Measurements from ENCODE around the gene EZH2.

EZH2 gene
- 22.2 to 197 (median 104) reads per million in 9 experiments for total RNA-seq

- Mint-ChIP-seq H3K36me3 (ENCODE audit: insufficient read depth) (peaks cover 22% of the 10 kb centered on the region), H3K4me3 (peak within 1 kb of the TSS; percentile 88 to 91), H3K27ac (peak within 1 kb of the TSS; percentile 93 to 94), H3K4me1 (ENCODE audit: low read depth in 2 of 2) (peaks cover 5 to 13% of the 10 kb centered on the region in 2 donors), H3K27me3 (no peaks in the 10 kb centered on the region), H3K9me3 (no peaks in the 10 kb centered on the region)
- DNase-seq = no peak
- peak; percentile 18 for ATAC-seq (replicated peaks)
Measured at GRCh38 chr7:148884049-148884298, at the start of gene EZH2. EZH2 (minus strand) TSS chr7:148884291; CDS start chr7:148847298, 36,993 bp downstream.

GRCh38 chr7:148931470-148931869 is 47.4 kb upstream of the EZH2 start:
- Mint-ChIP-seq H3K4me1 (ENCODE audit: low read depth in 2 of 2) (no peaks in the 10 kb centered on the region), H3K9me3 (no peaks in the 10 kb centered on the region), H3K4me3 (no peak overlapping the region), H3K27me3 (no peaks in the 10 kb centered on the region), H3K36me3 (ENCODE audit: insufficient read depth) (no peaks in the 10 kb centered on the region), H3K27ac (no peak overlapping the region)
- ATAC-seq (replicated peaks) = no peak
- DNase-seq = no peak

DNA sequence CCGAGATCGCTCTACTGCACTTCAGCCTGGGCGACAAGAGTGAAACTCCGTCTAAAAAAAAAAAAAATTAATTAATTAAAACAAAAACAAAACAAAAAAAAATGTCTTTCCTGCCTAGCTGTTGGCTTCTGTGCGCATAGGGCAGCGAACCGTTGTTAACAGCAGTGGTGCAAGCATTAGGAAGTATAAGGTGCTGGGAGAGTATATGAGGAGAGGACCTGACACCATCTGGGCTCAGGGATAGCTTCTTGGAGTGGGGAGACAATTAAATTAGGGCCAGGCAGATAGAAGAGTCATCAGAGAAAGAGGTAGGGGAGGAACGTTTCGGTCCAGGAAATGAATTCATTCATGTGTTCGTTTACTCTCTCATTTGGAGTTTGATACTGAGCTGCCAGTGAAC is 46.2 kb upstream of the EZH2 start:
- Mint-ChIP-seq H3K36me3 (ENCODE audit: insufficient read depth) (no peaks in the 10 kb centered on the region), H3K27ac (no peak overlapping the region), H3K27me3 (no peaks in the 10 kb centered on the region), H3K4me3 (no peak overlapping the region), H3K9me3 (no peaks in the 10 kb centered on the region), H3K4me1 (ENCODE audit: low read depth in 2 of 2) (no peaks in the 10 kb centered on the region)
- no peak for ATAC-seq (replicated peaks)
- DNase-seq = no peak

DNA sequence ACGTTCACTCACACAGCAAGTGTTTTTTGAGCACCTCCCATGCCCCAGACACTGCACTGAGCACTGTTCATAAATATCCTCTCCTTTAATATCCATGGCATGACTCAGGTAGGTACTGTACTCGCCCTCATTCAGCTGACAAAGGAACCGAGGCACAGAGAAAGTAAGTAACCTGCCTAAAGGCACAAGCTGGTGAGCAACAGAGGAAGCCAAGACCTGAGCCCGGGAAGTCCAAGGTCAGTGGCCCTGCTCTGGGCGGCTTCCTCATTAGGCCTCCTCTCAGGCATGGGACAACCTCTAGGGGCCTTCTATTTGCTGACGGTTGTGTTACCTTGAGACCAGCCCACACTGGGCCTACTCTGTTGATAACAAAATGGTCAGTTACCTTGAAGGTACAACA is 45.1 kb upstream of the EZH2 start:
- H3K4me3 Mint-ChIP-seq = no peak overlapping the region
- no peaks in the 10 kb centered on the region for H3K27me3 Mint-ChIP-seq
- DNase-seq = no peak
- H3K4me1 Mint-ChIP-seq (ENCODE audit: low read depth in 2 of 2) = no peaks in the 10 kb centered on the region
- no peaks in the 10 kb centered on the region for H3K9me3 Mint-ChIP-seq
- H3K27ac Mint-ChIP-seq = no peak overlapping the region
- ATAC-seq (replicated peaks) = no peak
- no peaks in the 10 kb centered on the region for H3K36me3 Mint-ChIP-seq (ENCODE audit: insufficient read depth)

GRCh38 chr7:148927123-148928045 is 43.3 kb upstream of the EZH2 start:
- Mint-ChIP-seq H3K9me3 (no peaks in the 10 kb centered on the region), H3K36me3 (ENCODE audit: insufficient read depth) (no peaks in the 10 kb centered on the region), H3K4me3 (no peak overlapping the region), H3K4me1 (ENCODE audit: low read depth in 2 of 2) (no peaks in the 10 kb centered on the region), H3K27me3 (no peaks in the 10 kb centered on the region), H3K27ac (no peak overlapping the region)
- ATAC-seq (replicated peaks) (no peak), DNase-seq (no peak)

DNA sequence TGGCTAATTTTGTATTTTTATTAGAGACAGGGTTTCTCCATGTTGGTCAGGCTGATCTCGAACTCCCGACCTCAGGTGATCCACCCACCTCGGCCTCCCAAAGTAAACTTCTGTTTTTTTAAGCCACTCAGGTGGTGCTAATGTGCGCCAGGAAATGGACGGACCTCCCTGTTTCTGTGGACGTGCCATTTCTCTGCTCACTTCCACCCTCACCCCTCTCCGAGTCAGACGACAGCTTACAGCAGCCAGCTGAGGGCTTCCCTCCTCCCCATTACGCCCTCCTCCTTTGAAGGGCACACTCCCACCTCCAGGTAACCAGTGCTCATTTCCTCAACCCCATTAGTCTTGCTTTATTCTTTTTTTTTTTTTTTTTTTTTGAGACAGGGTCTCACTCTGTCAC is 41.7 kb upstream of the EZH2 start:
- H3K9me3 Mint-ChIP-seq = no peaks in the 10 kb centered on the region
- H3K27me3 Mint-ChIP-seq = no peaks in the 10 kb centered on the region
- no peak for ATAC-seq (replicated peaks)
- peaks cover 8% of the 10 kb centered on the region in 2 donors for H3K4me1 Mint-ChIP-seq (ENCODE audit: low read depth in 2 of 2)
- no peak for DNase-seq
- no peak overlapping the region for H3K4me3 Mint-ChIP-seq
- no peaks in the 10 kb centered on the region for H3K36me3 Mint-ChIP-seq (ENCODE audit: insufficient read depth)
- no peak overlapping the region for H3K27ac Mint-ChIP-seq

DNA sequence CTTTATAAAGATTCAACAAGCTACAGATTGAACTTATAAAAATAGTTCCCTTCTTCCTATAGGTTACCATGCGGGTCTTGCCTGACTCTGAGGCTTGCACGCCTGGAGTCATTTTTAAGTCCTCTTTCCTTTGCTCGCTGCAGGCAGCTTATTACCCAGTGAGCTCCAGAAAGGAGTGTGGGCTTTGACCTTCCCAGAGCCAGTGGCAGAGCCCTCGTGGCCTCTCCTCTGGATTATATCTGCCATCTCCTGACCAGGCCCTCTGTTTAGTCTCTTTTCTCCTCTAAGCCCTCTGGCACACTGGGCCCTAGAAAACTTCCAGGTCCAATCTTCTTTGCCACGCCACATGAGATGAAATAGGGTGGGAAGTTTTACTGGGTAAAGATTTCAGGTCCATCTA is 39.9 kb upstream of the EZH2 start:
- H3K9me3 Mint-ChIP-seq = no peaks in the 10 kb centered on the region
- H3K4me1 Mint-ChIP-seq (ENCODE audit: low read depth in 2 of 2) = peaks cover 10% of the 10 kb centered on the region in 2 donors
- H3K27ac Mint-ChIP-seq = no peak overlapping the region
- no peaks in the 10 kb centered on the region for H3K27me3 Mint-ChIP-seq
- DNase-seq (no peak), ATAC-seq (replicated peaks) (no peak)
- no peak overlapping the region for H3K4me3 Mint-ChIP-seq
- no peaks in the 10 kb centered on the region for H3K36me3 Mint-ChIP-seq (ENCODE audit: insufficient read depth)

GRCh38 chr7:148921806-148922205 is 37.7 kb upstream of the EZH2 start:
- H3K4me3 Mint-ChIP-seq = no peak overlapping the region
- H3K9me3 Mint-ChIP-seq = no peaks in the 10 kb centered on the region
- H3K27ac Mint-ChIP-seq = peak overlapping the region; percentile 21 to 25
- ATAC-seq (replicated peaks) = no peak
- no peaks in the 10 kb centered on the region for H3K27me3 Mint-ChIP-seq
- DNase-seq = no peak
- H3K36me3 Mint-ChIP-seq (ENCODE audit: insufficient read depth) = no peaks in the 10 kb centered on the region
- peaks cover 10% of the 10 kb centered on the region in 2 donors for H3K4me1 Mint-ChIP-seq (ENCODE audit: low read depth in 2 of 2)

GRCh38 chr7:148921189-148921588 is 37.1 kb upstream of the EZH2 start:
- no peak for DNase-seq
- Mint-ChIP-seq H3K27me3 (no peaks in the 10 kb centered on the region), H3K4me3 (no peak overlapping the region), H3K4me1 (ENCODE audit: low read depth in 2 of 2) (peaks cover 10% of the 10 kb centered on the region in 2 donors), H3K27ac (peak overlapping the region; percentile 21 to 25), H3K36me3 (ENCODE audit: insufficient read depth) (no peaks in the 10 kb centered on the region), H3K9me3 (no peaks in the 10 kb centered on the region)
- peak; percentile 31 for ATAC-seq (replicated peaks)

- Mint-ChIP-seq H3K27me3 (no peaks in the 10 kb centered on the region), H3K4me1 (ENCODE audit: low read depth in 2 of 2) (peaks cover 10 to 14% of the 10 kb centered on the region in 2 donors), H3K36me3 (ENCODE audit: insufficient read depth) (no peaks in the 10 kb centered on the region), H3K27ac (no peak overlapping the region), H3K9me3 (no peaks in the 10 kb centered on the region), H3K4me3 (no peak overlapping the region)
- ATAC-seq (replicated peaks) (no peak), DNase-seq (no peak)
Measured at GRCh38 chr7:148919859-148920258, 35.8 kb upstream of the EZH2 start.

DNA sequence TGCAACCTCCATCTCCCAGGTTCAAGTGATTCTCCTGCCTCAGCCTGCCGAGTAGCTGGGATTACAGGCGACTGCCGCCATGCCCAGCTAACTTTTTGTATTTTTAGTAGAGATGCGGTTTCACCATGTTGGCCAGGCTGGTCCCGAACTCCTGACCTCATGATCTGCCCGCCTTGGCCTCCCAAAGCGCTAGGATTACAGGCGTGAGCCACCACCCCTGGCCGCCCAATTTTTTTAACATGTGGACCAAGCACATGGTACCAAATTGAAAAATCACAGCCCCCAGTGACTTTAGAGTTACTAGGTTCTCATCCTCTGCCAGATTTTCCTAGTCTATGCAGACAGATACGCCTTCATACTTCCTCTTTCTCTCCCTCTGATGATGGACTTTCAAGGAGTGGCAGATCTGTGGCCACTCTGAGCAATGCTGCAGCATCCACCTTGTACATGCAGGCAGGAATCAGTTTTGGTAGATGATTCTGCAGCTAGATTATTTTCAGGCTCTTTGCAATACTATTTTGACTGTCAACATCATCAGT is 34.0 kb upstream of the EZH2 start:
- no peak for DNase-seq
- Mint-ChIP-seq H3K9me3 (no peaks in the 10 kb centered on the region), H3K27me3 (no peaks in the 10 kb centered on the region), H3K36me3 (ENCODE audit: insufficient read depth) (no peaks in the 10 kb centered on the region), H3K4me3 (no peak overlapping the region), H3K27ac (no peak overlapping the region), H3K4me1 (ENCODE audit: low read depth in 2 of 2) (peaks cover 22% of the 10 kb centered on the region in 2 donors)
- ATAC-seq (replicated peaks) = no peak

DNA sequence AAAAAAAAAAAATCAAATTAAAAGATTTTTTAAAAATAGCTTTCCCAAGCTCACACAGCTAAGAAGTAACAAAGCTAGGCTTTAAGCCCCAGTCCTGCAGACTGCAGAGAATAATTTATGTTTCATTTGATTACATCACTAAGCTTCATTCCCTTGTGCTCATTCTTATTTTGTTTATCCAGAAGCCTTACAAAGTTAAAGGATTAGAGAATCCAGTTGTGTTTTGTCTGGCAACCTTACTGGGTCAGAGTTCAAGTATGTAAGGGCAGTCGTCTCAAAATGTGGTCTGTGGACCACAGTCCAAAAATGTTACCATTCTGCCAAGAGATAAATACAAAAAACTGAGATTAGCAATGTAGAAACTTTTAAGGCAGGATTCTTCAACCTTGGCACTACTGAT is 32.1 kb upstream of the EZH2 start:
- H3K27me3 Mint-ChIP-seq = no peaks in the 10 kb centered on the region
- H3K9me3 Mint-ChIP-seq = no peaks in the 10 kb centered on the region
- DNase-seq (no peak), ATAC-seq (replicated peaks) (no peak)
- H3K36me3 Mint-ChIP-seq (ENCODE audit: insufficient read depth) = no peaks in the 10 kb centered on the region
- peaks cover 25 to 30% of the 10 kb centered on the region in 2 donors for H3K4me1 Mint-ChIP-seq (ENCODE audit: low read depth in 2 of 2)
- H3K4me3 Mint-ChIP-seq = no peak overlapping the region
- no peak overlapping the region for H3K27ac Mint-ChIP-seq

- peak overlapping the region in 1 of 2 donors; percentile 57 for H3K4me3 Mint-ChIP-seq
- no peaks in the 10 kb centered on the region for H3K9me3 Mint-ChIP-seq
- no peaks in the 10 kb centered on the region for H3K27me3 Mint-ChIP-seq
- H3K27ac Mint-ChIP-seq = peak overlapping the region in 1 of 2 donors; percentile 49
- DNase-seq (no peak), ATAC-seq (replicated peaks) (no peak)
- no peaks in the 10 kb centered on the region for H3K36me3 Mint-ChIP-seq (ENCODE audit: insufficient read depth)
- peaks cover 20 to 24% of the 10 kb centered on the region in 2 donors for H3K4me1 Mint-ChIP-seq (ENCODE audit: low read depth in 2 of 2)
Measured at GRCh38 chr7:148915211-148915610, 31.1 kb upstream of the EZH2 start.

- no peak for DNase-seq
- Mint-ChIP-seq H3K4me3 (peak overlapping the region; percentile 57 to 66), H3K4me1 (ENCODE audit: low read depth in 2 of 2) (peaks cover 20 to 24% of the 10 kb centered on the region in 2 donors)
Measured at GRCh38 chr7:148914208-148914777, 30.2 kb upstream of the EZH2 start.

More at GRCh38 chr7:148914208-148914777, 30.2 kb upstream of the EZH2 start:
- Mint-ChIP-seq H3K9me3 (no peaks in the 10 kb centered on the region), H3K27me3 (peaks cover 0 to 1% of the 10 kb centered on the region in 2 donors), H3K36me3 (ENCODE audit: insufficient read depth) (no peaks in the 10 kb centered on the region), H3K27ac (peak overlapping the region; percentile 49 to 62)
- ATAC-seq (replicated peaks) = no peak

Measured in effector memory CD8-positive, alpha-beta T cell (primary cell).